Measurements from ENCODE around the gene PLCB3.

- TF ChIP-seq ELF4 (IDR thresholded peaks at IDR 0.05) (no peak), SP1 (IDR thresholded peaks at IDR 0.05) (no peak), FOXA1 (IDR thresholded peaks at IDR 0.05) (no peak), HDGF (IDR thresholded peaks at IDR 0.05; ENCODE audit: borderline replicate concordance) (no peak), CTBP1 (IDR thresholded peaks at IDR 0.05; ENCODE audit: borderline replicate concordance) (no peak), ARNT (IDR thresholded peaks at IDR 0.05) (no peak), PKNOX1 (IDR thresholded peaks at IDR 0.05) (no peak)
These were observed 28.2 kb upstream of the PLCB3 start for GRCh38 chr11:64223001-64223651.
